K562 (cell line): Measurements from ENCODE around the gene JUNB. TPM values are rescaled to one million over a fixed set of nuclear protein-coding genes. Genes with fewer than 3 reads are reported as not detected.

Experiments
- AFF1 ChIP-seq, 2 experiments: fragments of 450-650 bp; IDR thresholded peaks; 2 replicates each; pipeline ENCODE4 v1.6.1; 2018; ENCODE audit warnings: mild to moderate bottlenecking in 2 of 2, low read depth in 1 of 2; ENCODE audit not compliant: partially characterized antibody in 2 of 2
- CC2D1A ChIP-seq: fragments of 450-650 bp; IDR thresholded peaks from 2 replicates; pipeline ENCODE4 v1.6.1; 2017; ENCODE audit warnings: mild to moderate bottlenecking
- CXXC5 ChIP-seq: fragments of 250-450 bp; sonication (Bioruptor Pico); IDR thresholded peaks from 2 replicates; pipeline ENCODE4 v1.8.0; 2022; ENCODE audit warnings: inconsistent platforms, mild to moderate bottlenecking, moderate library complexity
- DLX4 ChIP-seq: fragments of 250-450 bp; sonication (Bioruptor Pico); IDR thresholded peaks from 2 replicates; pipeline ENCODE4 v1.6.1; 2021; ENCODE audit warnings: mild to moderate bottlenecking
- ETS1 ChIP-seq: conservative IDR thresholded peaks from 2 replicates; pipeline ENCODE4 v1.6.1; 2011; ENCODE audit warnings: low read depth, mild to moderate bottlenecking, low read length; ENCODE audit not compliant: control insufficient read depth
- FIP1L1 ChIP-seq: fragments of 200-400 bp; formaldehyde crosslinking; IDR thresholded peaks from 2 replicates; pipeline ENCODE4 v1.6.1; 2018; ENCODE audit warnings: mild to moderate bottlenecking, low read depth, low read length; ENCODE audit not compliant: poor library complexity, severe bottlenecking
- MBD1 ChIP-seq: fragments of 250-450 bp; sonication (Bioruptor Pico); IDR thresholded peaks from 2 replicates; pipeline ENCODE4 v1.8.0; 2022; ENCODE audit warnings: inconsistent platforms
- MTA3 ChIP-seq: fragments of 450-650 bp; formaldehyde crosslinking; IDR thresholded peaks from 2 replicates; pipeline ENCODE4 v1.6.1; 2017; ENCODE audit warnings: mild to moderate bottlenecking, borderline replicate concordance
- MXI1 ChIP-seq: IDR thresholded peaks from 2 replicates; pipeline ENCODE4 v1.6.1; 2011; ENCODE audit warnings: low read depth, mild to moderate bottlenecking, improper control_type of control experiment, low read length
- MYBL2 ChIP-seq, 2 experiments: fragments of 450-650 bp in 1 of 2; sonication (generic) in 1 of 2; formaldehyde crosslinking in 1 of 2; IDR thresholded peaks; 2 replicates each; pipeline versions ENCODE4 v1.6.1 to v1.8.1; 2017 to 2022; ENCODE audit warnings: borderline replicate concordance in 1 of 2, inconsistent platforms in 1 of 2, low read depth in 1 of 2, mild to moderate bottlenecking in 1 of 2, missing genetic modification reagents in 1 of 2, moderate library complexity in 1 of 2
- PHF8 ChIP-seq: fragments of 200-600 bp; sonication (generic); IDR thresholded peaks from 2 replicates; pipeline ENCODE4 v1.6.1; 2012; ENCODE audit warnings: mixed run types, mild to moderate bottlenecking, inconsistent platforms, low read length, moderate library complexity, borderline replicate concordance
- RBFOX2 ChIP-seq: fragments of 200-400 bp; formaldehyde crosslinking; IDR thresholded peaks from 2 replicates; pipeline ENCODE4 v1.6.1; 2017; ENCODE audit warnings: low read depth, mild to moderate bottlenecking, low read length, moderate library complexity
- SLC30A9 ChIP-seq: fragments of 250-450 bp; sonication (Bioruptor Pico); IDR thresholded peaks from 2 replicates; pipeline ENCODE4 v1.8.0; 2022; ENCODE audit warnings: mild to moderate bottlenecking, moderate library complexity
- SMARCA5 ChIP-seq: fragments of 450-650 bp; IDR thresholded peaks from 2 replicates; pipeline ENCODE4 v1.6.1; 2016
- SP2 ChIP-seq: IDR thresholded peaks from 2 replicates; pipeline ENCODE4 v1.6.1; 2011; ENCODE audit warnings: mild to moderate bottlenecking, low read depth, low read length, moderate library complexity; ENCODE audit not compliant: poor library complexity, severe bottlenecking; ENCODE audit errors: extremely low read depth
- ZNF165 ChIP-seq: fragments of 250-450 bp; sonication (Bioruptor Pico); IDR thresholded peaks from 2 replicates; pipeline ENCODE4 v1.4.0; 2020; ENCODE audit warnings: borderline replicate concordance
- ZNF197 ChIP-seq: fragments of 200-800 bp; sonication (Bioruptor generic); IDR thresholded peaks from 2 replicates; pipeline ENCODE4 v1.6.1; 2016; ENCODE audit warnings: low read depth, missing genetic modification characterization, missing compliant biosample characterization
- ZNF384 ChIP-seq: IDR thresholded peaks from 2 replicates; pipeline ENCODE4 v1.6.1; 2012; ENCODE audit warnings: low read depth, low read length, improper control_type of control experiment
- ZNF445 ChIP-seq: fragments of 250-450 bp; sonication (Bioruptor Pico); IDR thresholded peaks from 2 replicates; pipeline ENCODE4 v1.4.0; 2020; ENCODE audit warnings: low read depth, mild to moderate bottlenecking, moderate library complexity
- polyA plus RNA-seq, 8 experiments: library from polyadenylated mRNA; depleted of rRNA in 4 of 8; stranded (reverse) in 5 of 8; unstranded in 3 of 8; fragments of >200 nt; fragmentation: Nextera tagmentation in 2 of 8; fragmentation: Illumina TruSeq in 1 of 8; extraction: Ambion mirVana in 2 of 8; extraction: Trizol in 1 of 8; gene quantifications; 2 replicates each; pipeline versions ENCODE4 v1.2.1 to v1.2.3, GENCODE V29; 2011 to 2014; ENCODE audit warnings: inconsistent platforms in 1 of 8, missing spikeins in 1 of 8
- total RNA-seq, 7 experiments: library from RNA; depleted of rRNA in 6 of 7; stranded (reverse); fragments of >200 nt in 6 of 7; fragmentation: Illumina TruSeq in 2 of 7; extraction: Trizol in 2 of 7; gene quantifications; 2 replicates each; pipeline versions ENCODE4 v1.2.1 to v1.2.3, GENCODE V29; 2011 to 2021; ENCODE audit warnings: low replicate concordance in 1 of 7

Gene JUNB
- total and polyA plus RNA-seq, 9 of the 15 experiments (the other 6 are each of a cell fraction or from before 2014, with no cell fraction given), result 0.23 to 88.1 (median 13.1) TPM

- TF ChIP-seq SLC30A9 (CRISPR knock-in tag) (no peak), CXXC5 (CRISPR knock-in tag) (peak; percentile 83), MTA3 (0 out of 2 replicates have a peak, but pooled peaks have one; percentile 47), ZNF165 (CRISPR knock-in tag) (no peak), CC2D1A (no peak), ETS1 (0 out of 2 replicates have a peak, but pooled peaks have one; percentile 32), MXI1 (no peak), DLX4 (CRISPR knock-in tag) (no peak), FIP1L1 (peak; percentile 35), ZNF384 (no peak), MBD1 (CRISPR knock-in tag) (no peak), AFF1 (IDR thresholded peaks at IDR 0.05; ENCODE audit: low read depth in 1 of 2, partially characterized antibody in 2 of 2) (no peak), PHF8 (peak; percentile 39; the same call in 1 of the 2 replicates), SP2 (no peak), RBFOX2 (peak; percentile 68), SMARCA5 (no peak), ZNF197 (CRISPR knock-in tag) (no peak), MYBL2 (IDR thresholded peaks at IDR 0.05; ENCODE audit: low read depth) (no peak), MYBL2 (CRISPR knock-in tag; IDR thresholded peaks at IDR 0.05; ENCODE audit: borderline replicate concordance) (no peak), ZNF445 (CRISPR knock-in tag) (no peak)
Observed at GRCh38 chr19:12838182-12838885, 47.0 kb downstream of the JUNB start, which contains the start of gene MAST1 (continued).
